Neural cell (in vitro differentiated cells): ENCODE data around the gene CROCC2. TPM values are rescaled to one million over a fixed set of nuclear protein-coding genes. Genes with fewer than 3 reads are reported as not detected.

Experiments
- H2AFZ ChIP-seq: fragments of 200-600, 300-800 bp; sonication (generic), shearing (Covaris generic); 2 replicates; pipeline ENCODE4 v1.6.0; 2014; ENCODE audit warnings: low read depth, mild to moderate bottlenecking, antibody characterized with exemption, low read length, moderate library complexity
- H3F3A ChIP-seq: fragments of 200-600 bp; shearing (Covaris generic); 2 replicates; pipeline ENCODE4 v1.6.1; 2016; ENCODE audit warnings: mild to moderate bottlenecking, moderate library complexity, mixed read lengths, antibody characterized with exemption, low read length; ENCODE audit not compliant: insufficient read depth, poor library complexity, severe bottlenecking
- H3K27ac ChIP-seq: fragments of 200-600, 300-800 bp; sonication (generic), shearing (Covaris generic); 2 replicates; pipeline ENCODE4 v1.5.1; 2014; ENCODE audit warnings: mild to moderate bottlenecking, low read length, moderate library complexity
- H3K27me3 ChIP-seq: fragments of 300-800, 200-600 bp; sonication (generic), shearing (Covaris generic); 2 replicates; pipeline ENCODE4 v1.6.0; 2014; ENCODE audit warnings: mild to moderate bottlenecking, low read depth, low read length, moderate library complexity; ENCODE audit not compliant: insufficient read depth
- H3K36me3 ChIP-seq: fragments of 300-800, 200-600 bp; sonication (generic), shearing (Covaris generic); 2 replicates; pipeline ENCODE4 v1.5.1; 2014; ENCODE audit warnings: mild to moderate bottlenecking, antibody characterized with exemption, low read length, moderate library complexity; ENCODE audit not compliant: insufficient read depth
- H3K4me2 ChIP-seq: fragments of 300-800, 200-600 bp; sonication (generic), shearing (Covaris generic); 2 replicates; pipeline ENCODE4 v1.6.0; 2014; ENCODE audit warnings: mild to moderate bottlenecking, low read length
- H3K4me3 ChIP-seq: fragments of 300-800, 200-600 bp; sonication (generic), shearing (Covaris generic); 2 replicates; pipeline ENCODE4 v1.5.1; 2014; ENCODE audit warnings: mild to moderate bottlenecking, low read length, moderate library complexity
- H3K79me2 ChIP-seq: fragments of 200-600 bp; shearing (Covaris generic); replicated peaks from 2 replicates; pipeline ENCODE4 v1.6.0; 2014; ENCODE audit warnings: mild to moderate bottlenecking, low read length, moderate library complexity; ENCODE audit not compliant: insufficient read depth
- H3K9ac ChIP-seq: fragments of 300-800, 200-600 bp; sonication (generic), shearing (Covaris generic); 2 replicates; pipeline ENCODE4 v1.6.1; 2016; ENCODE audit warnings: mild to moderate bottlenecking, low read length, mixed read lengths
- H3K9me2 ChIP-seq: fragments of 200-600 bp; shearing (Covaris generic); 2 replicates; pipeline ENCODE4 v1.6.1; 2016; ENCODE audit warnings: mild to moderate bottlenecking, low read length, mixed read lengths; ENCODE audit not compliant: insufficient read depth
- H3K9me3 ChIP-seq: fragments of 200-600, 300-800 bp; sonication (generic), shearing (Covaris generic); 2 replicates; pipeline ENCODE4 v1.6.1; 2016; ENCODE audit warnings: mild to moderate bottlenecking, mixed run types, low read length, moderate library complexity, mixed read lengths
- H4K20me1 ChIP-seq: fragments of 200-600 bp; shearing (Covaris generic); 2 replicates; pipeline ENCODE4 v1.6.1; 2016; ENCODE audit warnings: mild to moderate bottlenecking, mixed run types; ENCODE audit not compliant: insufficient read depth
- EP300 ChIP-seq: fragments of 450-650 bp; conservative IDR thresholded peaks from 2 replicates; pipeline ENCODE4 v1.6.1; 2014; ENCODE audit warnings: antibody characterized with exemption, mild to moderate bottlenecking, moderate library complexity; ENCODE audit not compliant: poor library complexity, severe bottlenecking
- EZH2 ChIP-seq: fragments of 200-600, 300-800 bp; shearing (Covaris generic), sonication (generic); IDR thresholded peaks from 2 replicates; pipeline ENCODE4 v1.6.1; 2014; ENCODE audit warnings: antibody characterized with exemption, low read length, borderline replicate concordance, mild to moderate bottlenecking; ENCODE audit not compliant: insufficient read depth, poor library complexity, severe bottlenecking
- MXI1 ChIP-seq: fragments of 450-650 bp; conservative IDR thresholded peaks from 2 replicates; pipeline ENCODE4 v1.6.1; 2014; ENCODE audit warnings: antibody characterized with exemption, mild to moderate bottlenecking; ENCODE audit not compliant: poor library complexity, severe bottlenecking
- POLR2AphosphoS5 ChIP-seq: IDR thresholded peaks from 2 replicates; pipeline ENCODE4 v1.6.1; 2012
- RAD21 ChIP-seq: fragments of 450-650 bp; conservative IDR thresholded peaks from 2 replicates; pipeline ENCODE4 v1.6.1; 2014; ENCODE audit warnings: antibody characterized with exemption, mild to moderate bottlenecking, moderate library complexity
- REST ChIP-seq: IDR thresholded peaks from 2 replicates; pipeline ENCODE4 v1.6.1; 2012; ENCODE audit warnings: borderline replicate concordance
- SMC3 ChIP-seq: fragments of 450-650 bp; conservative IDR thresholded peaks from 2 replicates; pipeline ENCODE4 v1.6.1; 2014; ENCODE audit warnings: antibody characterized with exemption, mild to moderate bottlenecking, moderate library complexity; ENCODE audit not compliant: poor library complexity
- TAF1 ChIP-seq: IDR thresholded peaks from 2 replicates; pipeline ENCODE4 v1.6.1; 2012; ENCODE audit warnings: low read depth
- polyA plus RNA-seq: library from polyadenylated mRNA; depleted of rRNA; stranded (reverse); fragments of >200 nt; gene quantifications from 2 replicates; pipeline ENCODE4 v1.2.3, GENCODE V29; 2014
- TF ChIP-seq, protein P1 (sequence below): fragments of 450-650 bp; IDR thresholded peaks from 2 replicates; pipeline ENCODE4 v1.5.1; 2014; ENCODE audit warnings: antibody characterized with exemption, mild to moderate bottlenecking, moderate library complexity; ENCODE audit not compliant: poor library complexity, severe bottlenecking

CROCC2 gene
- polyA plus RNA-seq, 1 donor from 2014 or later: 0.09 TPM

DNA sequence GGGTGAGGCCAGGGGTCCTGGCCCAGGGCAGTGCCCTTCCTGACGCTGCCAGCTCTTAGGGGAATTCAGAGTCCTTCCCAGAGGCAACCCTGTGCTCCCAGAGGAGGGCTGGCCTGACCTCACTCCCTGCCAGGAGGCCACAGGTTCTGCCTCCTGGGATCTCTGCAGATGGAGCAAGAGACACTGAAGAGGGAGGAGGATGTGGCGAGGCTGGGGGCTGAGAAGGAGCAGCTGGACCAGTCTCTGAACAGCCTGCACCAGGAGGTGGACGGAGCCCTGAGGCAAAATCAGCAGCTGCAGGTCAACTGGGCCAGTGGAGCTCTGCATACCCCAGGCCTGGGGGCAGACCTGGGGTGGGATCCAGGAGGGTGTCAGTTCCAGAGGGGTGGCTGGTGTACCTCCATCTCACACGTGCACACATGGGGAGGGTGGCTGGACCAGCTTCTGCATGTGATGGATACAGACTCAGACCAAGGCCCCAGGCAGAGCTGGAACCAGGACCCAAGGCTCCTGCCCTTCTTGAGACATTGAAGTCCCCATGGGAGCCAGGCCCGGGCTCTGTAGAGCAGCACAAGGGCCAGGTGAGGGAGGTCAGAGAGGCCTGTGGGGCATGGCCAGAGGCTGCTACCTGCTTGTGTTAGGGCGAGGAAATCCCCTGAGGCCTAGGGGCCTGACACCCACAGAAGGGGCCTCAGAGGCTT lies 82.6 kb downstream of the CROCC2 start:
- H3F3A ChIP-seq: no peaks in the 10 kb centered on the region
- H3K36me3 ChIP-seq: no peaks in the 10 kb centered on the region
- no peaks in the 10 kb centered on the region for H4K20me1 ChIP-seq
- H3K27ac ChIP-seq: no peak overlapping the region
- H3K27me3 ChIP-seq: peaks cover under 1% of the 10 kb centered on the region
- TF ChIP-seq MXI1: no peak
- no peak for TF ChIP-seq POLR2AphosphoS5
- no peak overlapping the region for H3K9ac ChIP-seq
- no peaks in the 10 kb centered on the region for H3K9me2 ChIP-seq
- no peaks in the 10 kb centered on the region for H3K9me3 ChIP-seq
- H3K79me2 ChIP-seq: no peaks in the 10 kb centered on the region
- no peak overlapping the region for H3K4me2 ChIP-seq
- H3K4me3 ChIP-seq: no peak overlapping the region
- no peak overlapping the region for H2AFZ ChIP-seq

DNA sequence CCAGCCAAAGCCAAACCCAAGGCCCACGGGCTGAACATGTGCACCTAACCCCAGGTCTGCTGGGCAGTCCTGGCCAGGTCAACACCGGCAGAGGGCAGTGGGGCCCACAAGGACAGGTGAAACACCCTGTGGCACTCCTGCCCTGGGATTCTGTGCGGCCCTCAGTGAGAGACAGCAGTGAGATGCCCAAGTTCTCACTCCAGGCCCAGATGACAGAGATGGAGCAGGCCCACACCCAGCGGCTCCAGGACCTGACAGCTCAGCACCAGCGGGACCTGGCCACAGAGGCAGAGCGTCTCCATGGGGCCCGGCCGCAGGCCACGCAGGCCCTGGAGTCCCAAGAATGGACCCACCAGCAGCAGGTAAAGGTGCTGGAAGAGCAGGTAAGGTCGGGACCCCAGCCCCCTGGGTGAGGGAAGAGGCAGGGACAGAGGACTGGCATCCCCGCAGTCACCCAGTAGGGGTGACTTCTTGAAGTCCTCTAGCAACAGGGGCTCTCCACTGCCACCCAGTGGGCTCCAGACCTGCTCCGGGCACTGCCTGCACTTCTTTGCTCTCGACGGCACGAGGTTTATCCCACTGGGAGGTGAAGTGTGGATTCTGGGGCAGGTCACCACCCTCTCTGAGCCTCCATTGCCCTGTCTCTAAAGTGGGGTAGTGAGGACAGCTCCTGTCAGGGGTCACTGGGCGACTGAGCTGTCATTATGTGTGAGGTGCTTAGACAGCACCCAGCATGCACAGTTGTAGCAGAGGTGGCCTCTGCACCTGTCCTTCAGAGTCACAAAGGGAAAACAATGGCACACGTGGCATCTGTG lies 83.5 kb downstream of the CROCC2 start:
- no peaks in the 10 kb centered on the region for H3K27me3 ChIP-seq
- no peak overlapping the region for H3K9ac ChIP-seq
- no peak overlapping the region for H2AFZ ChIP-seq
- H3K4me3 ChIP-seq: no peak overlapping the region
- H3K4me2 ChIP-seq: no peak overlapping the region
- H3K79me2 ChIP-seq: no peaks in the 10 kb centered on the region
- H3K9me3 ChIP-seq: no peaks in the 10 kb centered on the region
- H3K36me3 ChIP-seq: no peaks in the 10 kb centered on the region
- H3F3A ChIP-seq: no peaks in the 10 kb centered on the region
- H4K20me1 ChIP-seq: no peaks in the 10 kb centered on the region
- TF ChIP-seq EZH2 (no peak), POLR2AphosphoS5 (no peak), REST (no peak), TAF1 (no peak), RAD21 (no peak), EP300 (no peak), SMC3 (no peak), MXI1 (no peak)
- TF ChIP-seq, protein P1, sequence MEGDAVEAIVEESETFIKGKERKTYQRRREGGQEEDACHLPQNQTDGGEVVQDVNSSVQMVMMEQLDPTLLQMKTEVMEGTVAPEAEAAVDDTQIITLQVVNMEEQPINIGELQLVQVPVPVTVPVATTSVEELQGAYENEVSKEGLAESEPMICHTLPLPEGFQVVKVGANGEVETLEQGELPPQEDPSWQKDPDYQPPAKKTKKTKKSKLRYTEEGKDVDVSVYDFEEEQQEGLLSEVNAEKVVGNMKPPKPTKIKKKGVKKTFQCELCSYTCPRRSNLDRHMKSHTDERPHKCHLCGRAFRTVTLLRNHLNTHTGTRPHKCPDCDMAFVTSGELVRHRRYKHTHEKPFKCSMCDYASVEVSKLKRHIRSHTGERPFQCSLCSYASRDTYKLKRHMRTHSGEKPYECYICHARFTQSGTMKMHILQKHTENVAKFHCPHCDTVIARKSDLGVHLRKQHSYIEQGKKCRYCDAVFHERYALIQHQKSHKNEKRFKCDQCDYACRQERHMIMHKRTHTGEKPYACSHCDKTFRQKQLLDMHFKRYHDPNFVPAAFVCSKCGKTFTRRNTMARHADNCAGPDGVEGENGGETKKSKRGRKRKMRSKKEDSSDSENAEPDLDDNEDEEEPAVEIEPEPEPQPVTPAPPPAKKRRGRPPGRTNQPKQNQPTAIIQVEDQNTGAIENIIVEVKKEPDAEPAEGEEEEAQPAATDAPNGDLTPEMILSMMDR: no peak
- no peaks in the 10 kb centered on the region for H3K9me2 ChIP-seq
- no peak overlapping the region for H3K27ac ChIP-seq
